Stimulated activated CD4-positive, alpha-beta T cell treated with anti-CD3 and anti-CD28 coated beads, TNF-alpha, amount 100 ng/mL, for 1 hour (primary cell): ENCODE results near the gene ARHGAP26.

Experiments used
- DNase-seq, 3 donors: peaks; one replicate each; pipeline ENCODE4 v3.0.0-alpha.2; 2020; ENCODE audit warnings: low read depth in 3 of 3, low spot score in 1 of 3

The ARHGAP26 gene

DNA sequence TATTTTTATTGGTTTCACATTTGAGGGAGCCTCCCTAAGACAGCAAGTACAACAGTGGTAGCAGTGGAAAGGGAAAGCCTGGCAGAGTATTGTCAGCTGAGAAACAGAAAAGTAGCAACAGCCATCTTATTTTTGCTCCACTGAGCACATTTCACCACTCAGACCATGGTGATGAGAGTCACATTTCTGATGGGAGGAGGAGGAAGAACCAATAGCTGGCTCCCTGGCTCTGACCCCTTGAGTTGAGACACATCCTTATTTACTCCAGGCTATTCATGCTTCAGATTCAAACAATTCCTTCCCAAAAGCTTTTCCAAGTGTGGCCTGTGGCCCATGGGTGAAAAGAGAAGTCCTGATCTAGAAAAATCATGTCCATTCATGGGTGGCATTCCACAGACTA is 236.3 kb downstream of the ARHGAP26 start:
- no peak for DNase-seq

DNA sequence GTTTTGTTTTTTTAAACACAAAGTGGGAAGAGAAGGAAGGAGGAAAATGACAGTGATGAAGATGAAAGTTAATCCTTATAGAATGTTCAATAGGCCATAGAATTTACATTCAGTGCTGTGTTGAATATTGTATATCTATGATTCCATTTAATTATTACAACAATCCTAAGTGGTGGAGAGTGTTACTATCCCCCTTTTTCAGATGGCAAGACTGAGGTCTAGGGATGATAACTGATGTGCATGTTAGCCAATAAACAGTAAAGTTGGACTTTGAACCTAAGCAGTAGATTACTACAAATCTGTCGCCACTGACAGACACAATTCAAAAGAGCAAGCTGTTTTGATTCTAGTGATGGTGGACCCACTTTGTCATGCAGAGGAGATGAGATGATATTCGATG is 237.9 kb downstream of the ARHGAP26 start:
- DNase-seq = no peak

DNA sequence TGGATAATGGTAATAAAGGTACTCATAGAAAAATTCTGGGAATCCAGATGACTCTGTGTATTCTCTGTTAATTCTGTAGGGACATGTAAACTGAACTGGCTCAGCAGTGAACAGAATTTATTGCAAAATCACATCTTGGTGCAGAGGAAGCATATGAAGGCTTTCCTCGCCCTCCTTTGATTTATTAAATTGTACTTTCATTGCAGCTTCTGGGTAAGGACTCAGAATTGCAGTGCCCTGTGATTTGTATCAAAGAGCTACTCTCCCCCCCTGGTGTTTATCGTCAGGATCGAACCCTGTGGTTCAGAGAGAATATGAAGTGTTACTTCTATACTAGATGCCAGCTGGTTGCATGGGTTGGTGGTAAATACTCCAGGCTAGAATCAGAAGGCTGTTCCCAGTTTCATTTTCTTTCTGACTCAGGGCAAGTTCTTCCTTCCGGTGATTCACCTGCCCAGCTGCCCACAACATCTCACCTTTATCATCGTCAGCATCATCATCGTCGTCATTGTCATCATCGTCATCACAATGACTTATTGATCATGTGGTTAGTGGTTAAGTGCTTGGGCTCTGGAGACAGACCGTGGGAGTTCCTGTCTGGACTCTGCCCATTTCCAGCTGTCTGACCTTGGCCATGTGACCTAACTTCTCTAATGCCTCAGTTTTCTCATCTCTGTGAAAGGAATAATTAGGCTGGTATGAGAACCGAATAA is 238.8 kb downstream of the ARHGAP26 start:
- DNase-seq = peak; percentile 21 to 54 (median 38)

DNA sequence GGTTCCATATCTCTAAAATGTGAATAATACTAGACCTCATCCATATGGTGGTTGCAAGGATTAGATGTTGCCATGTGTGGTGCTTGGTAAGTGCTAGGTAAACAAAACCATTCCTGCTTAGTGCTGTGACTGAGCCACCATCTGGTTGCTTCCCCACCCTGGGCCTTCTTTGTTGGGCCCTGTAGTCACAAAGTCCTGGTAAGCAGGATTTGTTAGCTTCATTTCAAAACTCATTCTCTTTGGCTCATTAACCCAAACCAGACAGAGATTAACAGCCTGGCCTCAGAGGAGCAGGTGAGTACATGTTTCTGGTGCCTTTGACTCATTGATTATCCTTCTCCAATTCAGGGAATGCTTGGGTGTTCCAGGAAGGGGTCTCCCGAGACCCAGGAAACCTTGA is 240.2 kb downstream of the ARHGAP26 start:
- DNase-seq = no peak

DNA sequence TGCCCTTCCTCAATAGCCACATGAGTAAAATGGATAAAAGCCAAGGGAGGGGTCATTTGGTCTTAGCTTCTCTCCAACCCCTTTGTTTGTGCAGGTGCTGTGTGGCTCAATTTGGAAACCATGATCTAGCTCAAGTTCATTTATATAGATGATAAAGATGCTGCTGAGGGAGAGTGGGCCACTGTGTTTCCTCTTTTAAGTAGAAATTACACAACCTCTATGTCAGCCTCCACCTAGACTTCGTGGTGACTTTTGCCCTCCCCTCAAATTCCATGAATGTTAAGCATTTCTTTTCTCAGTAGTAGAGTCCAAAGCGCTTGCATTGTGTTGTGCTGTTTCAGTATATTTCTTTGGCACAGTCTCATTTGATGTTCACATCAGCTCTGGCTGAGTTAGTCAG is 241.4 kb downstream of the ARHGAP26 start:
- DNase-seq = no peak

DNA sequence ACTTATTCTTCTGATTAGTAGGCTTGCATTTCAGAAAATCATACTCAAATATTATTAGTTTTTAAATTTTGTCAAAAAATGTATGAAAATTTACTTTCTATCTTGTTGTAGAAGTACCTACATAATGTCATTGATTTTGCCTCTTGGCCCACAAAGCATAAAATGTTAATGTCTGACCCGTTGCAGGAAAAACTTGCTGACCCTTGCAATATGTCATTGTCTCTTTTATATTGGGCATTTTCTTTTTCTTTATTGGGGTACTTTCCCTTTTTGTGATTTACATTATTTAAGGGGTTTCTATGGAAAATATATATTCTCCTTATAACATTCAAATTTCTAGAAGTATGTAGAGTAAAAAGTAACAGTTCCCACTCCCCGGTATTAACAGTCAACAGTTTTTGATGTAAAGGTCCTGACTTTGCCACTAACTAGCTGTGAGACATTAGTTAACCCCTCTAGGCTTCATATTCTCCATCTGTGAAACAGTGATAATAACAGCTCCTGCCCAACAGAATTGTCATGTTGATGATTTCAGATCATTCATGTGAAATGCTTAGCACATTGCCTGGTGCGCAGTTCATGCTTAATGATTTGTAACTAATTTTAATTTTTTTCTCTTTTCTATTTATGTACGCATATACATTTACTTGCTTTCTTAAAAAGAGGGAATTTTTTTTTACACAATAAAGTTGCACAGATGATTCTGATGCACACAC is 243.2 kb downstream of the ARHGAP26 start:
- no peak for DNase-seq

DNA sequence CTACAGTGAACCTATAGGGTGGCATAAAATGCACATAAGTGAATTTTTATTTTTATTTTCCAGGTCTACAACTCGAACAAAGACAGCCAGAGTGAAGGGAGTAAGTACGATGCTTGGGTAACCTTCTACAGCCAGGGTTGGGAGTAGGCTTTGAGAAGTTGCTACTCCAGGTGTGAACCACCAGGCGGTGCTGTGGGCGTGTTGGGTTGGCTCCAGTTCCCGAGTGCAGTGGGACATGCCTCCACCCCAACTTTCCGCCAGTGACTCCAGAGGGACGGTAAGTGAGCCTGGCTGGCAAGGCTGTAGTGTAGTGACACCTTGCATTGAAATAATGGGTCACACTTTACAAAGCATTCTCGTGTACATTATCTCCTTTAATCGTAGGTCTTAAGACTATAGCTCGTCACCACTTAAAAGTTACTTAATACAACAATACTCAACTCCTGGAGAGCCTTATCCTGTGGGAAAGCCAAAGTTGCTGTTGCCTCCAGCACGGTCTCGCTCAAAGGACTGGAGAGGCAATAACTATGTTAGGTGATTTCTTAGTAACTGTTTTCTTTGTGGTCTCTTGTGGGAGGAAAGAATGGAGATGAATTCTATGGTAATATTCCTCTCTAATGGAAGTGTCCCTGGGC is 244.0 kb downstream of the ARHGAP26 start:
- no peak for DNase-seq

DNA sequence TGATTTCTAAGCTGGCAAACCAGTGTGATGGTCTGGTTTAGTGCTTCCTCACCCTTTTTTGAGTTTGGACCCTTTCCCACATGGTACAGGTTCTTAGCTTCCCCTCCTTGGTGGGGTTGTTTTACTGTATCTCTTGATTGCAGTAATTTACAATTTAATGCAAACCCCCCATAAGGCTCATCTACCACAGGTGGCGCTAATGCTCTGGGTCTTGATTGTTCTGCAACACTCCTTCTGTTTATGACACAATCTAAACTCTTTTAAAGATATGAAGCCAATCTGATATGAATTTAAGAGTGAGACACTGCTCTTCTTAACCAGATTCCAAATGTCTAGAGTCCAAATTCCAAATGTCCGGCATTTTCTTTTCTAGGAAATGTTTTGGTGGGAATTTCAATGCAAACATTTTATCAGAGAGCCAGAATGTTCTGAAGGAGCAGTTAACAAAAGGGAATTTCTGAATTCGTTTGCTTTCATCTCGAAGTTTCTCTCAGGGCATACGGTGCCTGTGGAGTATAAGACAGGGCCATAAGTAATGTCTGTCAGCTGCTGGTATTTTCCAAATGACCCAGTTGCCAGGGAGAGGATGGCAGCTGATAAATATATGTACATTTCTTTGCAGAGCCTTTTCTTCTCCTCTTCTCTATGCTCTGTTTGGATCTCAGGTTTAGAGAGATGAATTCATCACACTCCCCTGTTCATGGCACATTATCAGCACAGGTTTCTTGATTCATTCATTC is 246.8 kb downstream of the ARHGAP26 start:
- no peak for DNase-seq

DNA sequence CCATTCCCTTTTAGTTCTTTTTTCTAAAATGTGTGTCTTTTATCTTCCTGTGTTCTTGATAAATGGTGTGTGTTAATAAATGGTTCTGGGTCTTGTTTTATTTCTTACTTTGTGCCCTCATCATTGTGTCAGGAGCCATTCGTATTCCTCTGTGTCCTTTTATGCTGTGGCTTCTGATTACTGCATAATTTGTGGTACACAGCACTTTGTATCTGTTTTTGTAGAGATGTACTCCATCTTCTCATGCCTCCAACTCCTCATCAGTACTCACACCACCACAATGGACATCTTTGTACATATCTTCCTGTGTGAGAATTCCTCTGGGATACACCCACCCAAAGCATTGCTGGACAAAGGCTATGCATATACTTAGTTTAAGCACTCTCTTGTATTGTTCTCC is 247.4 kb downstream of the ARHGAP26 start:
- DNase-seq = no peak

DNA sequence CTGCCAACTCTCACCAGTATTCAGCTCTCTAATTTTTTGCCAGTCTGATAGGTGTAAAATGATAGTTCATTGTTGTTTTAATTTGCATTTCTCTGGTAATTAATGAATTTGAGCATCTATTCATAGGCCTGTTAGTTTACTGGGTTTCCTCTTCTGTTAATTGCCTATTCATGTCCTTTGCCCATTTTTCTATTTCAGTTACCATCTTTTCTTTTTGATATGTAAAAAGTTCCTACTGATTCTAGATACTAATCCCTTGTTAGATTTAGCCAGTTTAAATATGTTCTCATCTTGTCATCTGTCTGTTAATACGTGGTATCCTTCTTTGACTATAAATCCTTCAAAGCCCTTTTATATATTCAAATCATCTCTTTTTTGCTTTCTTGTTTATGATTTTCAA is 247.8 kb downstream of the ARHGAP26 start:
- no peak for DNase-seq

DNA sequence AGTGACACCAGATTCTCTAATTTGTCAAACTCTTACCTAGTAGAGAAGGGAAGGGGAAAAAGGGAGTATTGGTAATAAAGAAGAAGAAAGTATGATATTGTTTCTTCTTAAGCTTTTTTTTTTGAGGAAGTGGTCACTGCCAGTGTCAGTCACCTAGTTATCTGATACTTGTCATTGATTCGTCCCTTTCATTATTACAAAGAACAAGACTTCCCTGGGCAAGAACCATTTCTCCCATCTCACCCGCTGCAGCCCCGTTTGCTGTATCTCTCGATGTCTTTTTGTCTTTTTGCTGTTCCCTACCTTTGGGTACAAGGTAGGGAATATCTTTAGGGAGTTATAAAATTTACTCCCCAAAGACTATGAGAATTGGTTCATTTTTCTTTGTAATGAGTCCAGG is 249.0 kb downstream of the ARHGAP26 start:
- DNase-seq = no peak

DNA sequence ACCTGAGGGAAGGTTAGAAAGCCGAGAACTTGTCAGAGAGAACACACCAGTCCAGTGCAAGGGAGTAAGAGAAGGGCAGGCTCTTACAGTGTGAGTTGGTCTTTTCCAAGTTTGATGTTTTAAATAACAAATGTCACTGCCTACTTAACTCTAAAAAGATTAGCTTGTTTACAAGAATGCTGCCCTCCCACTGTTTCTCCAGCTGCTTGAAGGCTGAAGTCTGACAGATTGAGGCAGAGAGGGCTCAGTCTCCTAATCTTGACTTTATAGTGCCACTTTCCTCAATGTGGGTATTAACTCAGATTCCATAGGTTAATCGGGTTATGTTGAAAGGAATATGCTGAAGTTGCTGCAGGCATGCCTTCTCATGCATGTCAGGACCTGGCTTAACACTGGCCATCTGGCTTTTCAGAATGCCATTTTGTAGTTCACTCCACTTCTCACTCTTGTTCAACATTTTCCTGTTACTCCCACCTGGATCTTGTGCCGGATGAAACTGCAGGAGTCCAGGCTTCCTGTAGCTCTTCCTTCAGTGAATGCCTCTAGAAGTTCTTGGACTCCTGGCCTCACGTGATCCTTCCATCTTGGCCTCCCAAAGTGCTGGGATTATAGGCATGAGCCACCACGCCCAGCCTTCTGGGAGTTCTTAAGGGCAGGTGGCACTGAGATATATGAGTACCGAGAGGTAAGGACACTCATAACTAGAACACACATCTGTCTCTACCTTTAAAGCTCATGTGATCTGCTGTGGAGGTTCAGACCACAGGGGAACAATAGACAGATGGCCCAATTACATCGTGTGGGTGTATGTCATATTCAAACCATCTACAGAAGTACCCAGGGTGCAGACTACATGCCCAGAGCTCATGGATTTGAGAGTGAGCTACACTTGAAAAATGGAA is 249.7 kb downstream of the ARHGAP26 start:
- no peak for DNase-seq

DNA sequence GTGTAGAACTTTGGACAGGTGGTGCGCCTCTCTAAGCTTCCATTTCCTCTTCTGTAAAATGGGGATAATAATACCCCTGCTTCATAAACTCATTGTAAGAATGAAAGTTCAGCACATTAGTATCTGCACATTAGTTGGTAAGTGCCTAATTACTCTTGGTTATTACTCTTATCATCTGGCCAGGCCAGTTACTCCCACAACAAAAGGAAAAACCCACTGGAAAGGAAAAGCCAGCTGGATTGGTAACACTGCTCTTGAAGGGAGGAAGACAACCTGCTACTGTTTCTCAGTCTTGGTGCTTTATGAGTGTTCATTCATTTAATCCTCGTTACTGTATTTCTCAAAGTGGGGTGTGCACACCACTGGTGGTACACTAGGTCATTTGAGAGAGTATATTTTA is 251.4 kb downstream of the ARHGAP26 start:
- DNase-seq = no peak

DNA sequence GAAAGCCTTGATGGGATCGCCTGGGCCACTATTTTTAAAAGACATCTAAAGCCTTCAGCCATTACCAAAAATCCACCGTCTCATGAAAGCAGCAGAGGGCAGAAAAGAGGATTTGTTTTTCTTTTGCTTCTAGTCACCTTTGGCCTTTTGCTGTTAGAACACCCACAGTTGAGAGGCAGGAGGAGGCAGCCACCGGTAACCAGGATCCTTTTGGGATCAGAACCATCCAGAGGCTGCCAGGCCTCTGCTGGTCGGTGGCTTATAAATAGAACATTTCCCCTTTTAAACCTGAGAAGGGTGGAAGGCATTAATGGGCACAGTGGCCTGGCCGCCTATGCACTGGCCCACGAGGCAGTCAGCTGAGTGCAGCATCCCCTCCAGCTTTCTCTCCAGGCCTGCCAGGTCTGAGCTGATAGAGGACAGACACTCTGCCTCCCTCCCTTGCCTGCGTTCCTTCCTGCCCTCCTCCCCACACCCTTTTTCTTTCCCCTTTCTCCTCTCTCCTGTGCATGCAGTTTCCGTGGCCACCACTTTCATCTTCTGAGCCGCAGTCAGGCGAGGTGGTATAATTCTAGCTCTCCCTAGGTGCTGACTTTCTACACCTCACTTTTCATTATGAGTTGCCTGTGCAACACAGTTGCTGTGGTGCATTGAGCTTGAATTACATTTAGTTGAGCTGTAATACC is 253.4 kb downstream of the ARHGAP26 start:
- no peak for DNase-seq

DNA sequence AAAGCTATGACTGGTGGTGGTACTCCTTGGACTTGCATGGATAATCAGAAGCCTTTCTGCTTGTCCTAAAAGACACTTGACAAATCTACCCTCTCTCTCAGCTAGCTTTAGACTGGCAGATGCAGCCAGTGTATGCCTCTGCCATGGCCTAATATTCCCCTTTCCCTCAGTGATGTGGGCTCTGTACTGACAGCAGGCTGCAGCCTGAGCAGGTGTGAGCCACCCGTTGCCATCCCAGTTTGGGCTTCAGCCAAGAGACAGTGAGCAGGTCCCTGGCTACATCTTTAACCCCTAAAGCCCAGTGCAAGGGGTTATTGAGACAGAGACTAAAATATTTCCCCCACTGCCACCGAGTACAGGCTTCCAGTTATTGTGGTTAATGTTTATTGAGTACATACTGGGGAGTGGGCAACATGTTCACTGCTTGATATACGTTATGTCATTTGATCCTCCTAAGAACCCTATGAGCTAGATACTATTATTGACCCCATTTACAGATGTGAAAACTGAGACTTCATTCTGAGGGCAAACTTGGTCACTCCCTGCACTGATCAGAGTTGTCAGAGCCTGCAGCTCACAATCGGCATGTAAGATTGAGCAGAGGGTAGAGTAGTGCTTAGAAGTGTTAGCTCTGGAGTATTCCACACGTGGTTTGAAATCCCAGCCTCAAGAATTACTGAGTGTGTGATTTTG is 254.2 kb downstream of the ARHGAP26 start:
- DNase-seq = no peak

DNA sequence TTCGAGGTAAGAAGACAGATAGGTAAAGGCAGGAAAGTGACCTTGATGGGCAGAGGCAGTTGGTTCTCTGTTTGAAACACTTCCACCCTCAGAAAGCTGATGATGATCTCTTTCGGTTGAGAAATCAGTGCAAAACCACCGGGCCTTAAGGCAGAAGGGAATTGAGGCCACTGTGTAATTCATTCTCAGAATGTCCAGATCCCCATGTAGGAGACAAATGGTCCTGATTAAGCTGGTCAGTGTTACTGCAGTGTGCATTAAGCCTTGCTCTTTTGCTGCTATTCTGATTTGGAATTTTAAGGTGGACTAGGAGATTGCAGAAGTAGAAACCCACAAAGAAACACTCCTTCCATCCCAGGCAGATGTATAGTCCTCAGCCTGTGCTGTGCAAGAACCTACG is 255.2 kb downstream of the ARHGAP26 start:
- no peak for DNase-seq

DNA sequence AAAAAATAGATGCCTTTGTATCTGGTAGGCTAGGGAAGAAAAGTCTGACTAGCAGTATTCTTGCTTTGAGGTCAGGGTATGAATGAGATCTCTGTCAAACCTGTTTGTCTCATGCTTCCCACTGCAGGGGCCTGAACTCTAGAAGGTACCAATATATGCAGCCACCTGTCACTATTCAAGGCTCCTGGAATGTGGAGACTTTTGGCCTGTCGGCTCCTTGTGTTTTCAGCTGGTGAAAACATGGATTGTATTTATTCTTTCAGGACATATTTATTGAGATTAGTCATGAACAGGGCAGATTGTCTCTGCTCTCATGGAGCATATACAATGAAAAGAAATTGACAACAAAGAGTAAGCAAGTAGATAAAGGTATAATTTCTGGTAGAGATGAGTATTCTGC is 255.8 kb downstream of the ARHGAP26 start:
- no peak for DNase-seq

DNA sequence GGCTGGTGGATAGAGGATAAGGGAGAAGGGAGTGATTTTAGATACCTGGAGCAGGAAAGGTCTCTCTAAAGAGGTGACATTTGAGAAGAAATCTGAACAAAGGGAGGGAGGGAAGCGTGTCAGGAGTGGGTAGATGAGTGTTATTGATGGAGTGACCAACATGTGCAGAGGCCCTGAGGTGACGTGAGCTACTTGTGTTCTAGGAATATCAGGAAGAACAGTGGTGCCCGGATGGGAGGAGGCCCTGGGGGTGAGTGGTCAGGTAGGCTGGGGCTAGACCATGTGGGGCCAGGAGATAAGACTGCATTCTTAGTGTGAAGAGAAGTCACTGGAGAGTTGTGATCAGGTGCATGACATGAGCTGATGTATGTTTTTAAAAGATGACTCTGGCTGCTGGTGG is 256.2 kb downstream of the ARHGAP26 start:
- DNase-seq = no peak

DNA sequence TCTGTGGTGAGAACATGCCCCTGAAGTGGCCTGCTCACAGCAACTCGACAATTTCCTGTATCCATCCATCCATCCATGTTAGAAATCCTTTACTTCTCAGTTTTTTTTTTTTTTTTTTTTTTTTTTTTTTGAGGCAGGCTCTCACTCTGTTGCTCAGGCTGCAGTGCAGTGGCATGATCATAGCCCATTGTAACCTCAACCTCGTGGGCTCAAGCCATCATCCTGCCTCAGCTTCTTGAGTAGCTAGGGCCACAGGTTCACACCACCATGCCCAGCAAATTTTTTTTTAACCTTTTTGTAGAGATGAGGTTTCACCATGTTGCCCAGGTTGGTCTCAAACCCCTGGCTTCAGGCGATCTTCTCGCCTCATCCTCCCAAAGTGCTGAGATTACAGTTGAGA is 259.1 kb downstream of the ARHGAP26 start:
- no peak for DNase-seq

DNA sequence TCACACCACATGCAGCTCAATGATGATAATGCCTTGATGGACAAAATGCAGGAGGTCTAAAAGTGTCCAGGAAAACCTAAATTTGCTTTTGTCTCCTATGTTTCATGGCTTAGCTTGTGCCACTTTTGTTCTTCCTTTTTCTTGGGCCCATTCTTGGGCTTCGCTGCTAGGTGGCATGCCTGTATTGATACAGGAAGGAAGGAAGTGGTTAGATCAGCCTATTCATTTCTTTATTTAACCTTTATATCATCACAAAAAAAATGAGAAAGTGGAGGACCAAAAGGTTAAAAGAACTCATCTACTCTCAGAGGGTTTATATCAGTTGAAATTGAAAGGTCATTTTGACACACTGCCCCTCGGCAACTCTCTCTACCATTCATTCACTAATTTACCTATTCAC is 260.2 kb downstream of the ARHGAP26 start:
- DNase-seq = no peak
